T-helper 2 cell treated with Interferon-gamma antibody and Interleukin-4, amounts not matched to agents 5 μg/mL and 100 μg/mL, for 36 hours (primary cell): ENCODE measurements around the gene ESYT1.

ENCODE experiments used
- DNase-seq: peaks from one replicate; pipeline ENCODE4 v3.0.0; 2021; ENCODE audit warnings: low spot score
- H3K27ac Mint-ChIP-seq: one replicate; pipeline ENCODE4 v1.8.0; 2021; ENCODE audit warnings: mild to moderate bottlenecking, mixed read lengths
- H3K27me3 Mint-ChIP-seq: one replicate; pipeline ENCODE4 v1.8.0; 2021; ENCODE audit warnings: low read depth, mixed read lengths
- H3K36me3 Mint-ChIP-seq: one replicate; pipeline ENCODE4 v1.8.0; 2021; ENCODE audit warnings: low read depth, mixed read lengths
- H3K4me1 Mint-ChIP-seq: one replicate; pipeline ENCODE4 v1.8.0; 2021; ENCODE audit warnings: low read depth, mixed read lengths
- H3K4me3 Mint-ChIP-seq: one replicate; pipeline ENCODE4 v1.8.0; 2022; ENCODE audit warnings: mild to moderate bottlenecking, moderate library complexity, mixed read lengths
- H3K9me3 Mint-ChIP-seq: one replicate; pipeline ENCODE4 v1.8.0; 2021; ENCODE audit warnings: mixed read lengths

ESYT1 gene

DNA sequence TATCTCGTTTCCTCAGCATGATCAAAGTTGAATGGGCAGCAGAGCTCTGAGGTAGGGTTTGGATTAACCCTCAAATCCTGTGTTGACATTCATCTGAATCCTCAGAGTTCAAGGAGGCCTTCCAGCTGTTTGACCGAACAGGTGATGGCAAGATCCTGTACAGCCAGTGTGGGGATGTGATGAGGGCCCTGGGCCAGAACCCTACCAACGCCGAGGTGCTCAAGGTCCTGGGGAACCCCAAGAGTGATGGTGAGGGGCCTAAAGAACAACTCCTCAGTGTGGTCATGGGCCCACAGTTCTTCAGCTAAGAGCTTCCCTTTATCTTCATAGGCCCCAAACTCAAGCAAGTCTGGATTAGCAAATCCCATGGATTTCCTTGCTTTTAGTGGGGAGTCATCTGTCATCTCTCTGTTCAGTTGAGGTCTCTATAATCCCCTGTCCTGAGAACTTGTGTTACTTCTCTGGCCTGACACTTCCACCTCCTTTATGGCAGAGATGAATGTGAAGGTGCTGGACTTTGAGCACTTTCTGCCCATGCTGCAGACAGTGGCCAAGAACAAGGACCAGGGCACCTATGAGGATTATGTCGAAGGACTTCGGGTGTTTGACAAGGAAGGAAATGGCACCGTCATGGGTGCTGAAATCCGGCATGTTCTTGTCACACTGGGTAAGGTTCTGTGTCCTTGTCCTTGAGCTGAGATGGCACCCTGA, 31.6 kb downstream of the ESYT1 start:
- Mint-ChIP-seq H3K36me3 (peaks cover 74% of the 10 kb centered on the region), H3K9me3 (no peaks in the 10 kb centered on the region), H3K4me3 (peak overlapping the region; percentile 94), H3K4me1 (peaks cover 28% of the 10 kb centered on the region), H3K27ac (peak overlapping the region; percentile 98), H3K27me3 (no peaks in the 10 kb centered on the region)
- DNase-seq, result no peak

DNA sequence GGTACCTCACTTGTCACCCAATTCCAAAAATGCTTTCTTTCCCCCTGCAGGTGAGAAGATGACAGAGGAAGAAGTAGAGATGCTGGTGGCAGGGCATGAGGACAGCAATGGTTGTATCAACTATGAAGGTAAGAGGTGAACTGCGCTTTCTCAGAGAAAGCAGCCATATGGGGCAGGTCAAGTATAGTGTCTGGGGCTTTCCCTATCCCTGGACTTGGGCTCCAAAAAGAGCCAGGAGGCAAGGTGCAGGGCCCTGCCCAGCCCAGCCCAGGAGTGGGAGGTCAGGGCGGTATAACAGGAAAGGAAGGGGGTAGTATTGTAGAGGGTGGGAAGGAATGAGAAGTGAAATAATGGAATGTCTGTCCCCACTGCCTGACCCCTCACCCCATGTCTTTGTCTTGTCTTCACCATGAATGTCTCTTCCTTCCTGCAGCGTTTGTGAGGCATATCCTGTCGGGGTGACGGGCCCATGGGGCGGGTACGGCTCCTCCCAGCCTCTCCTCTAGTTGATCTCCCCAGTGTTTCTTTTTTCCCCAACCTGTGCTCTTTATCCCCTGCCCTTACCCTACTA, 32.2 kb downstream of the ESYT1 start:
- Mint-ChIP-seq H3K4me1 (peaks cover 27% of the 10 kb centered on the region), H3K36me3 (peaks cover 74% of the 10 kb centered on the region), H3K27me3 (no peaks in the 10 kb centered on the region), H3K4me3 (peak overlapping the region; percentile 94), H3K27ac (peak overlapping the region; percentile 98), H3K9me3 (no peaks in the 10 kb centered on the region)
- peak; percentile 57 for DNase-seq

DNA sequence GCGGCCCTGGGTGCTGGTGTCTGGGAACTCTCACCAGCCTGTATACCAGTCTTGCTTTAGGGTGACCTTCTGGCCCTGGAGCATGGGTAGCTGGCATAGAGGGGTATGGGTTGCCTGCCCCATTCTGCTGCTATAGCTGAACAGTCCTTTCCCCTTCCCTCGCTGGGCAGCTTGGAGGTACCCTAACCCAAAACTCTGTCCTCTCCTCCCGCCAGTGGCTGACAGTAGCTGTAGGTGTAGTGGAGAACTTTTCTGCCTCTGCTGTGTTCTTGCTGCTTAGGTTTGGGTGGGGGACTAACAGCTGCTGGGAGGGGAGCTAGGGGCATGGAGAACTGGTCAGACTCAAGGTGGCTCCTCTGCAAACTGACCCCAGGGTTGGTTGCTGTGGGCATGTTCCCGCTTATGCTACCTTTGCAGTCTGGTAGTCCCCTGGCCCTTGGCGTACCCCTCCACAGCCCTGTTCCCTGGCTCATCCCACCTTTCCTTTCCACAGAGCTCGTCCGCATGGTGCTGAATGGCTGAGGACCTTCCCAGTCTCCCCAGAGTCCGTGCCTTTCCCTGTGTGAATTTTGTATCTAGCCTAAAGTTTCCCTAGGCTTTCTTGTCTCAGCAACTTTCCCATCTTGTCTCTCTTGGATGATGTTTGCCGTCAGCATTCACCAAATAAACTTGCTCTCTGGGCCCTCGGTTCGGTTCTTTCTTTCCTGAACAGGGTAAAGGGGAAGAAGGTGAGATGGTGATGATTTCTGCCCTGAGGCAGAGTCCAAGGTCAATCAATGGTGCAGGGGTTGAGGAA, 33.0 kb downstream of the ESYT1 start:
- Mint-ChIP-seq H3K27ac (peak overlapping the region; percentile 98), H3K36me3 (peaks cover 74% of the 10 kb centered on the region), H3K27me3 (no peaks in the 10 kb centered on the region), H3K4me3 (peak overlapping the region; percentile 94), H3K4me1 (peaks cover 25% of the 10 kb centered on the region), H3K9me3 (no peaks in the 10 kb centered on the region)
- DNase-seq, result no peak

DNA sequence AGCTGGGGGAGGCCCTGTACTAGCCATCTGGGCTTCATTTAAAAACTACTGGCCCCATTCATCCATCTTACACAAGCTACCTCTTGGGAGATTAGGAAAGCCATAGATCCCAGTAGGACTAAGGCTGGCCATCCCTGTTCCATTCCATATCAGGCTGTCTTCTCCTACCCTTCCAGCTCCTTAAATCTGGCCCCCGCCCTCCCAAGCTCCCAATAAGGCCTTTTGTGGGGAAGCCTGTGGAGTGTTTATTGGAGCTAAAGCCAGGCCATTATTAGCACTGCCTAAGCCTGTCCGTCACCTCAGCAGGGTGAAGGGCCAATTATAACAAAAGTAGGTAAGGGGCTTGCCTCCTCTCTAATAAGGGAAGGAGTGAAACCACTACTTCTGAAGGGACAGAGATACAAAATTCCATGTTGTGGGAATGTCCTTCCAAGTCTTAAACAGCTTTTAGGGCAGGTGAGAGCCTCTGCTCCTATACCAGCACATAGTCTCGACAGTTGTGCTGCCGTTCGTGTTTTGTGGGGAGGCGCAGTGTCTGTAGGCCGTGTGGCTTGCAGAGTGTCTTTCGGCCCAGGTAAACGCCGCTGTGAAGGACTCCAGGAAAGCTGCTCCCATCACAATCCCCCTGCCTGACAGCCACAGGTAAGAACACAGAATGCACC, 33.8 kb downstream of the ESYT1 start:
- H3K36me3 Mint-ChIP-seq, result peaks cover 74% of the 10 kb centered on the region
- peaks cover 25% of the 10 kb centered on the region for H3K4me1 Mint-ChIP-seq
- H3K27ac Mint-ChIP-seq, result peak overlapping the region; percentile 98
- no peaks in the 10 kb centered on the region for H3K27me3 Mint-ChIP-seq
- DNase-seq, result no peak
- no peaks in the 10 kb centered on the region for H3K9me3 Mint-ChIP-seq
- H3K4me3 Mint-ChIP-seq, result peak overlapping the region; percentile 94

DNA sequence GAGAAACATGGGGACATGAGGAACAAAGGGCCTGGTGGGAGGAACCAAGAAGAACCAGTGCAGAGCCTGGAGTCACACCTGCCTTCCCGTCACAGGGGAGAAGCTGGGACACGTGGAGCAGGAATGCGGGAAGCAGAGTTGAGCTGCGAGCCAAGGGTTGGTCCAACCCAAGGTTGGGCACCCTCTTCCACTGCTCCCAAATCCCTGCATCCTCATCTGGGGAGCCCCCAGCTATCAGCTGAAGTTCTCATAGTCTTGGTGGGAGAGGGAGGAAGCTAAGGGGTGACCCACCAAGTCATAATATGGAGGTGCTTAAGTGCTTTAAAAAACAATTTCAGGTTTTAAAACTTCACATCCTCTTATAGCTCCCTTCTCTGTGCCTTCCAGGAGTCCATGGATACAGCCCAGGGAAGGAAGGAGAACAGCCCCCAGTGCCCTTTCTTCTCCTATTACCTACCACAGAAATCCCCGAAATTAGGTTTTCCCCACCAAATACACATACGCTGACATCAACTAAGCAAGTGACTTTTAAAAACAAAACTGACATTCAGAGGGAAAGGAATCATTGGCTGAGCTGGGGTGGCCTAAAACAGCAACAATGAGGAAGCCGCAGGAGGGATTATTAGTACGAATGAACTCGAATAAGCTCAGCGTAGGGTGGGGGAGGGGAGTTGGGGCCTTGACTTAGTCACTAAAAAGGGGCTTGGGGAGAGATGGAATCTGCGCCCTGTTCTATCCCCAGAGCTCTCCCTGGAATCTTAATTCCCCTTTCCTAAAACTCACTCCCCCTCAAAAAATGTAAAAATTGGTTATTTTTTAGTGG, 34.6 kb downstream of the ESYT1 start:
- no peak overlapping the region for H3K4me3 Mint-ChIP-seq
- H3K9me3 Mint-ChIP-seq, result no peaks in the 10 kb centered on the region
- H3K36me3 Mint-ChIP-seq, result peaks cover 75% of the 10 kb centered on the region
- DNase-seq, result no peak
- peaks cover 22% of the 10 kb centered on the region for H3K4me1 Mint-ChIP-seq
- H3K27me3 Mint-ChIP-seq, result no peaks in the 10 kb centered on the region
- no peak overlapping the region for H3K27ac Mint-ChIP-seq

DNA sequence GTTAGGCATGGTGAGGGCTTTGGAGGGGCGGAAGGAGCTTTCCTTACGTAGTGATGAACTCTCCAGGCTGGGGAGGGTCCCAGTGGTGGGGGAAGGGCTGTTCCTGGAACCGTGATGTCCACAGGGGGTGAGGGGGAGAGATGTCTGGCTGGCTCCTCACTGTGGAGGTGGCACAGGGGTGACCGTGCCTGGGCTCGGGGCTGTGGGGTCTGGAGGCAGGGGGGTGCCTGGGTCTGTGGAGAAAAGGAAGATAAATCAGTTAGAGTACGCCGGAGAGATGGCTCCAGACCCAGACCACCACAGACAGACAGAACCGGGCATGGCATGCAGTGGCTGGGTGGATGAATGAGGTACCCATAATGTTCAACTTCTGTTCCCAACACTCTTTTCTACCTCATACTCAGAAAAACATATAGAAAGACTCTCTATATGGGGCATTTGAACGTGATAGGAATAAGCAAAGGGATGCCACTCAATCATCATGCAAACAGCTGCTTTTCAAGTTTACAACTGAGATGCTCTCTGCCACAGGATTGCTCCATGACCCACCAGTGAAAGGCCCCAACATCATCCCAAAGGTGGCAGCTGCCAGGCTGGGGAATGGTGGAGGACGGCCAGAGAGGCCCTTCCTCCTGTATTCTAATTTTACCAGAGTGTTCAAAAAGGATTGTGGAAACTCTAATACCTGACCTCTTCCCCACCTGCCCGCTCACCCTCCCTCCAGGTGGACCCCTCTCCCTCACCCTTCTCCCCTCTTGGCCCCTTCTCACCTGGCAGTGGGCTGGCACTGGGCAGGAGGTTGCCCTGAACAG, 35.7 kb downstream of the ESYT1 start:
- Mint-ChIP-seq H3K27ac (peak overlapping the region; percentile 47), H3K9me3 (no peaks in the 10 kb centered on the region), H3K4me1 (peaks cover 22% of the 10 kb centered on the region), H3K27me3 (no peaks in the 10 kb centered on the region), H3K36me3 (peaks cover 74% of the 10 kb centered on the region), H3K4me3 (no peak overlapping the region)
- no peak for DNase-seq

DNA sequence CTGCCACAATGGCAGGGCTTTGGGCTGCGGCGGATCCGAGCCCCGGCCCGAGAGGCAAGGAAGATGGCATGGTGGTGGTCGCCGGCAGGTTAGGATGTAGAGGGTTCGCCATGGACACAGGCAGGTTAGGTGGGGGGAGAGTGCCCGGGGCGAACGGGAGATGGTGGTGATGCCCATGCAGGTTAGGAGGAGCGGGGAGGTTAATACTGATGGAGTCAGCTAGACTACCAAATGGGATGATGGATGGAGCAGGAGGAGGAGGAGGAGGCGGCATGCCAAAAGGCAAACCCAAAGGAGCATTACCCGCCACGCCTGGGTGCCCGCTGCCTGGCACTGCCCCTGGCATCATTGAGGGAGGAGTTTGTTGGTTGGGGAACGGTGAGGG, 36.3 kb downstream of the ESYT1 start:
- H3K4me1 Mint-ChIP-seq, result peaks cover 22% of the 10 kb centered on the region
- DNase-seq, result no peak
- H3K4me3 Mint-ChIP-seq, result no peak overlapping the region
- H3K27me3 Mint-ChIP-seq, result no peaks in the 10 kb centered on the region
- H3K36me3 Mint-ChIP-seq, result peaks cover 71% of the 10 kb centered on the region
- H3K27ac Mint-ChIP-seq, result no peak overlapping the region
- H3K9me3 Mint-ChIP-seq, result no peaks in the 10 kb centered on the region

DNA sequence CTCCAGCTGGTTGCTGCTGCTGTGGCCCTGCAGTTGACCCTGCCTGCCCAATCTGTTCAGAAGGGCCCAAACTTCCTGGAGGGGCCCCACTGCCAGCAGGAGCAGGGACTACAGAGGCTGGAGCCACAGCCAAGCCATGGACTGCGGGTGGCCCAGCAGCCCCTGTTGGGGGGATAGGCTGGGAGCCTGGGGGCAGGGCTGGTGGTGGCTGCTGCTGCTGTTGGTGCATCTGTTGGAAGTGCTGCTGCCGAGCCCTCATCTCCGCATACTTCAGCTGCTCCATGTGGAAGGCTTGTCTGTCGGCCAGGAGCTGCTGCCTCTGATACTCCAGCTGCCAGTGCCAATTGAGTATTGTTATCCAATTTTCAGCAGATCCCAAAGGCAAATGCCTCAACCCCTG, 37.3 kb downstream of the ESYT1 start:
- no peak overlapping the region for H3K27ac Mint-ChIP-seq
- no peaks in the 10 kb centered on the region for H3K27me3 Mint-ChIP-seq

DNA sequence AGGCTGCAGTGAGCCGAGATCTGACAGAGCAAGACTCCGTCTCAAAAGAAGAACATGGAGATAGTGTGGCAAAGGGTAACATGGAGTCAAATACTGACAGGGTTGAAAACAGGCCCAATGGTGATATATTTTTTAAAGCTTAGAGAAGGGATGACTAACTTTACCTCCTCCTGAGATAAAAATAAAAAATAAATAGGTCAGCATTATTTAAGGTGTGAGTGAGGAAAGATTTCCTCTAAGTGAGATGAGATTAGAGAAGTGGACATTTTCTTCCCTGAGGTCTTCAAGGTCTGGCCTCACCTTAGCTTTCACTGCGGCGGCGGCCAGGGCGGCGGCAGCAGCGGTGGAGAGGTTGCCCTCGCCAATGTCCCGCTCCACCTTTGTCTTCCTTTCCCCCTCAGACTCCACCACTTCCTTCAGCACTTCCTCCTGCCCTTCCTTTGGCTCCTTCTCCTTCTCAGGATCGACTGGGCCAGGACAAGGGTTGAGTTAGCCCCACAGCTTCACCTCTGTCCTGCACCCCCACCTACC, 41.2 kb downstream of the ESYT1 start:
- Mint-ChIP-seq H3K27ac (peak overlapping the region; percentile 83), H3K9me3 (no peaks in the 10 kb centered on the region), H3K4me1 (peaks cover 3% of the 10 kb centered on the region), H3K36me3 (peaks cover 59% of the 10 kb centered on the region), H3K27me3 (no peaks in the 10 kb centered on the region), H3K4me3 (no peak overlapping the region)
- DNase-seq, result no peak

More for the DNA sequence above, 37.3 kb downstream of the ESYT1 start:
- Mint-ChIP-seq H3K4me1 (peaks cover 16% of the 10 kb centered on the region), H3K9me3 (no peaks in the 10 kb centered on the region), H3K4me3 (no peak overlapping the region), H3K36me3 (peaks cover 70% of the 10 kb centered on the region)
- DNase-seq, result no peak

DNA sequence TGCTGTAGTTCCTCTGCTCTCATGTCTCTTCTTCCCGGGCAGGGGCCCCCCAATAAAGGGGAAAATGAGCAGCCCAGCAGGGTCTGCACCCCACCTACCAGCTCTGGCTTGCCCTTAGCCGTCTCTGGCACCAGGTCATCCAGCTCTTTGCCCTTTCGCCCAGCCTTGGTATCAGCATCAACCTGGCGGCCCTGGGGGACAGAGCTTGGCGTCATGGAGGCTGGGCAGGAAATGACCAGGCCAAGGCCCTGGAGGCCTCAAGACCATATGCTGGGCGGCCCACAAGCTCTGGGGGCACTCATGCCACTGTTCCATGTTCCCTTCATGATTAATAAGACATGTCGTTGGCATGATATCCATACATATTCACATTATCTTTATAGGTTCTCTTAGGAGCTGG, 44.8 kb downstream of the ESYT1 start:
- peaks cover 61% of the 10 kb centered on the region for H3K36me3 Mint-ChIP-seq

DNA sequence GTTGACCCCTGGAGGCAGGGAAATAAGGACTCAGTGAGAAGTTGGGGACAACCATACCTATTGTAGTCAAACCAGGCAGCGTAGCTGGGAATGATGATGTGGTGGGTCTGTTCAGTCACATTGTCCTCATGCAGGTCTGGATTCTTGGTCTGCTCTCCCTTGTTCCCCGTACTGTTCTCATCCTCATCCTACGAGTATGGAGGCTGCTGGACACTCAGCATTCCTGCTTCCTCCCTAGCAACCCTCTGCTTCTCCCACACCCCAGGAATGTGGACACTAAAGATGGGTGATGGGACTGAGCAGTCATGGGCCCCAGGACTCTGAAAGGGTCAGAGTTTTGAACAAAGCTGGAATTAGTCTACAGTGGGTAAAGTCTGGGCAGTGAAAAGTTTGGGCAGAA, 50.3 kb downstream of the ESYT1 start:
- H3K4me1 Mint-ChIP-seq, result no peaks in the 10 kb centered on the region
- H3K4me3 Mint-ChIP-seq, result no peak overlapping the region
- no peak for DNase-seq
- H3K27me3 Mint-ChIP-seq, result no peaks in the 10 kb centered on the region
- H3K9me3 Mint-ChIP-seq, result no peaks in the 10 kb centered on the region
- no peak overlapping the region for H3K27ac Mint-ChIP-seq
- H3K36me3 Mint-ChIP-seq, result peaks cover 66% of the 10 kb centered on the region

More for the DNA sequence above, 44.8 kb downstream of the ESYT1 start:
- no peaks in the 10 kb centered on the region for H3K4me1 Mint-ChIP-seq
- H3K27me3 Mint-ChIP-seq, result no peaks in the 10 kb centered on the region
- no peak overlapping the region for H3K27ac Mint-ChIP-seq
- H3K4me3 Mint-ChIP-seq, result no peak overlapping the region
- no peak for DNase-seq
- no peaks in the 10 kb centered on the region for H3K9me3 Mint-ChIP-seq

DNA sequence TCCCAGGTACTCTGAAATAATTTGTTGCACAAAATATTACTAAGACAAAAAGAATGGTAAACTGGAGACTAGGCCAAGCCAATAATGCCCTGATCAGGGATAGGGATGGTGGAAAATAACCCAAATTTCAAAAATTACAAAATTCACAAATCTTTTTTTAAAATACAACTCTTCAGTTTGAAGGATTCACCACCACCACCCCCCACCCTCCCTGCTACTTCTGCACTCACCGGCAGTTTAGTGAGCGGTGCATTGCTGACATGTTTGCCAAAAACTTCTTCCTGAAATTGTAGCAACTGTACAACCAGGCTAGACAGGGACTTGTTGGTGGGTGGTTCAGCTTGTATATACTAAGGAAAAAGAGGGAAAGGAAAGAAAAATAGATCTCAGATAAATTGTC, 58.9 kb downstream of the ESYT1 start:
- peaks cover 32% of the 10 kb centered on the region for H3K4me1 Mint-ChIP-seq
- peaks cover 45% of the 10 kb centered on the region for H3K36me3 Mint-ChIP-seq
- peak overlapping the region; percentile 91 for H3K4me3 Mint-ChIP-seq
- H3K9me3 Mint-ChIP-seq, result no peaks in the 10 kb centered on the region
- H3K27me3 Mint-ChIP-seq, result no peaks in the 10 kb centered on the region
- H3K27ac Mint-ChIP-seq, result no peak overlapping the region
- DNase-seq, result no peak
